Posterior cingulate gyrus (tissue), 11 donors: ENCODE data around the gene CCR6.
A peak's percentile ranks its signal among the peaks of the same experiment; 100 is the strongest.
"Not testable (repeated sequence)": the region's sequence is repeated elsewhere in the genome, so short reads cannot be mapped to it uniquely, and the experiment has no call there.

Experiments
- DNase-seq, 10 donors: peaks; one replicate each; pipeline versions ENCODE4 v3.0.0 to v3.0.0-alpha.2; 2020 to 2021; ENCODE audit warnings: mixed read lengths in 3 of 10
- intact Hi-C: fragments of 100-400 bp; cut with DNase I; formaldehyde crosslinking; loops from one replicate; pipeline ENCODE4 v1.15.1; 2023

Gene CCR6

DNA sequence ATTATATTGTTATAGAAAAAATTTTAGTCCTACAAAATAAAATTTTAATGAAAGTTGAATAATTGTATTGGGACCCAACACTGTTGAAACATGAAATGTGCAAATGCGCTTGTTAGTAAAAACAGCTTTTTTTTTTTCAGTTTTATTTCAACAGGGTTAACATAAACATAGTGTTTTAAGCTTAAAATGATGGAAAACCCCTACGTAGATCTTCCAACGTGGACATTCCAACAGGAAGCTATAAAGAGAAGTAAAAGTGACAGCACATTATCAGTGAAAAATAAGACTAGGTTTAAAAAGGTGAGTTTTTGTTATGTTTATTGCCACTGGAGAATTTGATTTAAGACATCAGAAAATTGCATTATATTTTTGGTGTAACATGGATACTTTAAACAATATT, 41.4 kb downstream of the CCR6 start:
- intact Hi-C loops: no loop called here
- DNase-seq: no peak

DNA sequence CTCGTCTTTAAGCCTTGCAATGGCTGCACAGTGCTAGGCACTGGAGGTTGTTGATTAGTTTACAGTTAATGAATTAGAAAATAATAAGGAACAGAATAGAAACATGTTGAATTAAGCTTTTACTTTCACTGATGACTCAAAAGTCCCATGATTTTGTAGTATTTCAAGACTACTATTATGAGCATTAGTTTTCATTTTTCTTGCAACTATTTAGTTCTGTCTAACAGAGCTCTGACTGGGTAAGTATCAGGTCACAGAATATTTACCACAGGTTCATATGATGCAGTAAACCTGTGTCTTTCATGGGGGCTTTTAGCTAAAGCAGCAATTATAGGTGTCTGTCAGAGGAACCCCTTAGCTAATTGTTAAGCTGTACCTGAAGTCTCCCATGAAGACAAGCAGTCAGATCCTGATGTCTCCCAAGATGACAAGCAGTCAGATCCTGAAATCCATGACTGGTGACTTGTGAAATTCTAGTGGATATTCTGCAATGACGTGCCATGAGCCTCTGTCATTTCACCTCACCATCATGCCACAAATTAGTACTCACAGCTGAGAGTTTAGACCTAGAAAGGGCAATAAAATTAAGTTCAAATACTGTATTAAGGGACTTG, 43.1 kb downstream of the CCR6 start:
- DNase-seq: no peak
- intact Hi-C loops: no loop called here

DNA sequence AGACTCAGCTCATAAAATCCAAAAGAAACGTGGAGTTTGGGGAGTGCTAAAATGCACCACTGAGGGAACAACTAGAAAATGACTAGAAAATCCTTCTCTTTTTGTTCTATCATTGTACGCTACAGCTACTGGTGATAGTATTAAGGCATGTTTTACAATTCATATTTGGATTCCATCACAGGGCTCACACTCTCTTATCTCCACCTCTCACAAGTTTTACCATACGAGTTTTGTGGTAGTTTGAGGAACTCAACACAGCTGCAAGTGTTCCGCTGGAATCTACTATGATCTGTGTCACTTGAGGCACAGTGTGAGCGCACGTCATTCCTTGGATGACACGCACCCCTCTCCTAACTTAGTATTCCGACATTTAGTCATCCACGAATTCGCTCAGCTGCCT, 44.8 kb downstream of the CCR6 start:
- intact Hi-C loops: not testable (repeated sequence)

DNA sequence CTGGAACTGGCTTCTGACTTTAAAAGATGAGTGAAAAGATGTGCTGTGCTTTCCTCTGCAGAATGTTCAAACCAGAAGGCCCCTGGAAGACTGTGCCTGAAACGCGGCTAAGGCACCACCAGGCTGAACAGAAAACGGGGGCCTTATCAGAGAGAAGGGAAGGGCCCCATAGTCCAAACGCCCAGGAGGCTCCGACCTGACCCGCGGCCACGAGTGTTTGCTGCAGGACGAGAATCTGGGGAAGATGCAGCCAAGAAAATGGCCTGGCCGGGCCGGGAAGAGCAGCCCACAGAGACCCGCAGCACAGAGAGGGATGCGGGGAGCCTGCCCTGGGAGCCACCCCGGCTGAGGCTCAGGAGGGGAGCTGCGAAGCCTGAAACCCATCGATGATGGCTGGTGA, 45.4 kb downstream of the CCR6 start:
- intact Hi-C loops, DNase-seq: not testable (repeated sequence)

More for the DNA sequence above, 44.8 kb downstream of the CCR6 start:
- DNase-seq: not testable (repeated sequence)

DNA sequence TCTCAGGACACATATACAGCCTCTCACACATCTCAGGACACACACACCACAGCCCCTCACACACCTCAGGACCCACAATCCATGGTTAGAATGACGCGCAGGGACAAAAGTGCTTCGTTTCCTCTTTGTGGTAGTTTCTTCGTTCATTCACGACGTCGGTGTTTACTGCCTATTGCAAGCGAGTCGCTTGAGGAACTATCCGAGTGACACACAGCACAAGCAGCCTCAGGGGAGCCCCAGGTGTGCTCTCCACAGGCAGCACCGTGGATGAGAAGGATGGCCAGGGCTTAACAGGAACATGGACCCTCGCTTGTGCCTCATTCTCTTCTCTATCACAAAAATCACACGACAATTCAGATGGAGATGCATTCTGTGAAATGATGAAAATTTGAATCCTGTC, 47.0 kb downstream of the CCR6 start:
- DNase-seq, intact Hi-C loops: not testable (repeated sequence)

DNA sequence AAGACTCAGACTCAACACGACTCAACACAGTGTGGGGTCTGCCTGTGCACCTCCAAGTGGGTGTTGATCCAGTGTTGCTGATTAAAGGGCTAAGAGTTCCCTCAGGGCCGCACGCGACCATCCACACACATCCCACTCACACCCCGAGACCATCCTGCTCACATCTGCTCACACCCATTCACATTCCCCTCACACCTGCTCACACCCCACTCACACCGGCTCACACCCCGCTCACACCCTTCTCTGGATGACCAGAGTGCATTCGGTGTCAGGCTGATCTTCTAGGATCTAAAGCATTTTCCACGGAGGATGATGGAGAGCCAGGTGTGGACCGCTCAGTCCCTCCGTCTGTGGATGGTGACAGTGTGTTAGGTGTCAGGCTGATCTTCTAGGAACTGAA, 48.4 kb downstream of the CCR6 start:
- DNase-seq, intact Hi-C loops: not testable (repeated sequence)

DNA sequence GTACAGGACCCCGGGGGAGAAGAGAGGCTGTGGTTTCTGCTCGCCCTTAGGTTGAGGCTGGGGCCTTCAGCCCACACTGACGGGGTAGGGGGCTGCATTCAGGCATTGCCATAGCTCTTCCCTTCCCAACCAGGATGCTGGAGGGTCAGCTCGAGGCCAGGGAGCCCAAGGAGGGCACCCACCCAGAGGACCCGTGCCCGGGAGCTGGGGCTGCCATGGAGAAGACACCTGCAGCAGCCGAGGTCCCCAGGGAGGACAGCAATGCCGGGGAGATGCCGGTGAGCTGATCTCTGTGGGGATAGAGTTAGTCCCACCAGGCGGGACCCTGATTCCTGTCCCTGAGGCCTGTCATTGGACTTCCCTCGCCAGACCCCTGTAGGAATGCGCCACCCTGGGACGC, 49.1 kb downstream of the CCR6 start:
- DNase-seq, intact Hi-C loops: not testable (repeated sequence)

DNA sequence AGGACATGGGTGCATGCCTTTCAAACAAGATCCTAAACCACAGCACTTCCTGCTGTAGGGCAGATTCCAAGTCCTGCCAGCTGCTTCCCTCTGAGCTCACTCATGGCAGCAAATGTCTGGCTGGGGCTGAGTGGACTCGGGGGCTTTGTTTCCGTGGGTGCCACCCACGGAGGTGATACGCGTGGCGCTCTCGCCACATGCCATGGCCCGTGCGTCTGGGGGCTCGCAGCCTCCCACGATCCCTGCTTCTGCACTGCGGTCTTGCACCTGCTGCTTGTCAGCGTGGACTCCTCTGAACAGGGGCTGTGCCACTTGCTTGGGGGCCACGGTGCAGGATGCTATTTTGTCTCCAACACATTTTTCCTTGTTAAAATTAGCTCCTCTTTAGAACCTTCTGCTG, 54.4 kb downstream of the CCR6 start:
- intact Hi-C loops, DNase-seq: not testable (repeated sequence)

DNA sequence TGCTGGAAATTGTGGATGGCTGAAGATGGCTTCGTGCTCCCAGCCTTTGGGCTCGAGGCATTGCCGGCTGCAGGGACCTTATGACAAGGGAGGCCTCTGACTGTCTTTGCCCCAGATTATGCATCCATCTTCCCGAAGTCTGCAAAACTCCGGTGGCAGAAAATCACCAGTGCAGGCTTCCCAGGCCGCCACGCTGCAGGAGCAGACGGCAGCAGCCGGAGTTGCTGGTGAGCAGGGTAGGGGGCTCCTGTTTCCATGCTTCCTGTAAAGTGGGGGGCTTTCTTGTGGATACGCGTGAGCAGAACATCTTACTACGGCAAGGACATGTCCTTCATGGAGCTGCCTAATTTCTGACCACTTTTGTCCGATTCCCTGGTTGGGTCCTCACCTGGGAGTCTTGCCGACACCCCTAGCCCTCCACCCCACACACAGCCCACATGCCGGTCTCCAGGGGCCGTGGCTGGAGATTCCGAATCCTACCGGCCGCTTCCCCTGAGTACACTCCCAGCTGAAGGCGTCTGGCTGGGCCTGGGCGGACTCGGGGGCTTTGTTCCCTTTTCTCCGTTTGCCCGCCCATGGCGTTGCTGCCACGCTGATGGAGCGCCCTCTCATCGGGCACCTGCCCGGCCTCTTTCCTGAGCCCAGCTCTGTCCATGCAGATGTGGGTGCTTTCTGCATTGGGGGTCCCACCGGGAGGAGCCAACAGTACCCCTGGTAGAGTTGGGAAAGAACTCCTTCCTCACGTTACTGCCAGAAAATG, 56.2 kb downstream of the CCR6 start:
- DNase-seq, intact Hi-C loops: not testable (repeated sequence)

DNA sequence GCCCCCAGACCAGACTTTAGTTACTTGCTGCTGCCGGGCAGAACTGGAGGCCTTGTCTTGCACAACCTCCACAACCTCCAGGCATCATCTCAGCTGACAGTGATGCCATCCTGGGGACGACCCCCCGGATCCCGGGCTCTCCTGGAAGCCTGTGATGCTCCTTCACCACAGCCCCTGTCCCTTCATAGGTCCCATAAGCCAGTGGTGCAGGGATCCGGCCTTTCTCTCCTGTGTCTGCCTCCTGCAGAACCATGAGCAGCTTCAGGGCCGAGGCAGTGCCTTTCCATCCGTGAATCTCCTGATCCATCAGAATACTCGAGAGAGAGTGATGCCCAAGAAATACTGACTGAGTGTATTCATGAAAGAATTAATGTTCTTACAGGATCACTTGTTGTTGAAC, 57.2 kb downstream of the CCR6 start:
- DNase-seq, intact Hi-C loops: not testable (repeated sequence)

DNA sequence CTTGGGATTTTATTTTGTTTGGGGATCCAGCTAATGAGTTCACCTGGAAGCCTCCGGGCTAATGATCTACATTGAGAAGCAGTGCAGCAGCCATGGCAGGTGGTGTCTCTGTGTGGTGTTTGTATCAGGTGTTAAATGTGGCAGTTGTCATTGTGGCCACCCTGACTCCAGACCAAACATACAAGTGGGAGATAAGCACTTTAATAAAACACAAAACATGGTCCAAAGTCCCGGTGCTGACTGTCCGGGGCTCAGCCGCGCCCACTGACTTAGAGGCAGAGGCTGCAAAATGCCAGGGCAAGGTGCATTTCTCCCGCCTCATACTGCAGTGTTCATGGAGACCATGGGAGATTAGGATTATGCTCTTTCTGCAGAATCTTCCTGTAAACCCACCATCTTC, 58.5 kb downstream of the CCR6 start:
- intact Hi-C loops, DNase-seq: not testable (repeated sequence)

DNA sequence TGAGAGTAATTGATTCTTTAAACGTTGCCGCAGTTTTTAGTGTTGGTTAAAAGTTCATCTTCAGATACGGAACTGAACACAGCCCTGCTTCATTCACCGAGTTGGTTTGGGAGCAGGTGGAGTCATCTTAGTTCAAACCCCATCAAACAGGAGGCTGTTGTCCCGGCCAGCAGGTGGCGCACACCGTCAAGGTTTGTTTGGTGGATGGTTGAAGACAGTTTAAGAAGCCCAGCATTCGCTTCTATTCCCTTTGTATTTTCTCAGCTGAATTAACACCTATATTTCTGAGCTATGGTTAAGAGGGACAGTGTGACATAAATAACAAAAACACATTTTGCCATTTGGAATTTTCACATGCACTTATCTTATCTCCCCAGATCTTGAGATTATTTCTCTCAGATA, 60.0 kb downstream of the CCR6 start:
- intact Hi-C loops, DNase-seq: not testable (repeated sequence)

DNA sequence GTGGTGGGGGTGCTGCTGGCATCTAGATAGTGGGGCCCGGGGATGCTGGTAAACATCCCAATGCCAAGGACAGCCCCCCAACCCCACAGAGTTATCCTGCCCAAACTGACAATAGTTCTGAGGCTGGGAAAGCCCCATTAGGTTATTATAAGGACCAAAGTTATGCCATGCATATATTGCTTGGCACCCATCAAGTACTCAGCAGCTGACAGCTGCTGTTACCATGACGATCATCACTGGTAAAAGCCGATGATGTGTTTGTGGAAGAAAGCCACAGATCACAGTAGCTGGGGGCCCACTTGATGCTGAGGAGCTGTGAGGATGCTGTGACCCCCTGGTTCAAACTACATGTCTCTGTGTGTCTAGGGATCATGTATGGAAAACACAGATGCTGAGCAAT, 62.2 kb downstream of the CCR6 start:
- DNase-seq, intact Hi-C loops: not testable (repeated sequence)

DNA sequence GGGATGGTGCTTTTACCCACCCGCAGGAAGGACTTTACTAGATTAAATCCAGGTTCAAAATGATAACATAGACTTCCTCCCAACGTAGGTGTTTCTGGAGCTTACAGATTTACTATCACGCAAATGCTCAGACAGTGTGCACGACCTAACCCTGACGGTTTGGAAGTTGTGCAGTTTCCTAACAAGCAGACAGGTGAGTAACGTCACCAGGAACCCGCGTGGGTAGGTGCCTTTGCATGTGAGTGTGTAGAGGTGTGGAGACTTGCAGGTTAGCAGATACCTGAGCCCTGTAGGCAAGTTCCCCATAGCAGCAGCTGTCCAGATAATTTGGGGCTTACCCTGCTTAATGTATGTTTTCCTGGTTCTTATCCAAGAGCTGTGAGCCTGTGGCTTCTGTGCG, 64.4 kb downstream of the CCR6 start:
- intact Hi-C loops: not testable (repeated sequence)
- DNase-seq: peak in 1 of 10 donors; percentile 31
